IPS-15b (cell line): Measurements from ENCODE around the gene UTY.

ENCODE experiments used
- H3K27me3 ChIP-seq: one replicate; pipeline ENCODE4 v1.6.1; 2013; ENCODE audit warnings: low read length; ENCODE audit not compliant: control insufficient read depth, insufficient read depth
- H3K36me3 ChIP-seq: one replicate; pipeline ENCODE4 v1.6.1; 2013; ENCODE audit warnings: low read length; ENCODE audit not compliant: control insufficient read depth, insufficient read depth
- H3K4me1 ChIP-seq: one replicate; pipeline ENCODE4 v1.6.1; 2013; ENCODE audit warnings: mild to moderate bottlenecking, low read length; ENCODE audit not compliant: control insufficient read depth, insufficient read depth
- H3K4me3 ChIP-seq: one replicate; pipeline ENCODE4 v1.5.1; 2013; ENCODE audit warnings: low read depth, low read length
- H3K9ac ChIP-seq: one replicate; pipeline ENCODE4 v1.6.1; 2013; ENCODE audit warnings: low read depth, mild to moderate bottlenecking, low read length
- H3K9me3 ChIP-seq: one replicate; pipeline ENCODE4 v1.6.1; 2013; ENCODE audit warnings: mild to moderate bottlenecking, low read length; ENCODE audit not compliant: control insufficient read depth, insufficient read depth

UTY gene

DNA sequence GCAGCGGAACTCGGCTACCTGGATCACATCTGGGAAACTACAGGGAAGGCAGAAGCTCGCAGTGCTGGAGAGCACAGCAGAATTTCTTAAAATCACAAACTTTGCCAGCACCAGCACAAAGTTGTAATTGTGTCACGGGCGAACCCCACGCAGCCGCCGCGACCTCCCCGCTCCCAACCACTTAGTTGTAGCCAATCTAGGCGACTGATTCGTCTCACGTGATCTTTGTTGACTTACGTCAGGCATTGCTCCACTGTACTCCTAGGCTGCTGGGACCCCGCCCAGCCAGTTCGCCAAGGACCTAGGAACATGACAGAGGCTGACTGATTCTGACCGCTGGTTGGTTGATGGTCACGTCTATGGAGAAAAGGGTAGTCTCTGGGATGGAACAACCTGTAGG, at the start of gene UTY:
Gene UTY (minus strand): TSS at position 206 of the 400 bp plus-strand sequence. CDS start 368 bp downstream, outside the sequence.
- H3K27me3 ChIP-seq: no peaks in the 10 kb centered on the region
- no peak within 1 kb of the TSS for H3K9ac ChIP-seq
- H3K36me3 ChIP-seq: no peaks in the 10 kb centered on the region
- no peaks in the 10 kb centered on the region for H3K4me1 ChIP-seq
- H3K4me3 ChIP-seq: no peak within 1 kb of the TSS
- no peaks in the 10 kb centered on the region for H3K9me3 ChIP-seq

DNA sequence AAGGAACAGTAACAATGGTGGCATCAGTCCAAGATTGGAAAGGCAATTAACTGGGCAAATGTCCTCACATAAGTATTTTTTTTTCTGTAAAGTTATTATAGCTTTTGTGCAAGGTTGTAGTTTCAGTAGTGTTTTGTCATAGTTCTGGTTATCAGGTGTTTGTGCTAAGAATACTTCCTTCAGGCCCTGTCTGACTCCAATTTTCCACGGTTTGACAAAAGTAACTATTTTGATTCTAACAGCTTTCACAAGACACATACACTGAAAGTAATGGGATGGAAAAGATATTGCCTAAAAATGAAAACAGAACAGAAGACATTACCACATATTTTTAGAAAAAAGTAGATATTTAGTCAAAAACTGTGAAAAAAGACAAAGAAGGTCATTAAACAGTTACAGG, 40.6 kb upstream of the UTY start:
- Histone ChIP-seq H3K36me3 (no peaks in the 10 kb centered on the region), H3K9ac (no peak overlapping the region), H3K4me3 (no peak overlapping the region), H3K9me3 (no peaks in the 10 kb centered on the region), H3K27me3 (no peaks in the 10 kb centered on the region), H3K4me1 (no peaks in the 10 kb centered on the region)

DNA sequence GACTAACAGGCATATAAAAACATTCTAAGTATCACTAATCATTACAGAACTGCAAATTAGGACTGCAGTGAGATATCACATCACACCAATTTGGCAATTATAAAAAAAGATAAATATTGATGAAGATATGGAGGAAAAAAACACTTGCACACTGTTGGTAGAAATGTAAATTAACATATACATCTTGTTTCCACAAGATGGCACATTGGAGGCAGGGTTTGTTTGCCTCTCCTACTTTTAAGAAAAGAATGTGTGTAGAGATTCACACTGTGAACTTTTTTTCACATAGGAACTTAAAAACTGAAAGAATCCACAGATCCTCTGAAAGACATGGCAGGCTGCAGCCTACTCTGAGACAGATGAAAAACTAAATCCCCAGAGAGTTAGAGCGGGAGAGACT, 21.4 kb upstream of the UTY start:
- Histone ChIP-seq H3K4me3 (no peak overlapping the region), H3K9ac (no peak overlapping the region), H3K9me3 (no peaks in the 10 kb centered on the region), H3K27me3 (no peaks in the 10 kb centered on the region), H3K4me1 (no peaks in the 10 kb centered on the region), H3K36me3 (no peaks in the 10 kb centered on the region)

- Histone ChIP-seq H3K27me3 (no peaks in the 10 kb centered on the region), H3K9me3 (no peaks in the 10 kb centered on the region), H3K36me3 (no peaks in the 10 kb centered on the region)
Measured at GRCh38 chrY:13493737-13494136, 13.9 kb upstream of the UTY start.

GRCh38 chrY:13492408-13492807, 12.6 kb upstream of the UTY start:
- Histone ChIP-seq H3K4me3 (no peak overlapping the region), H3K9ac (no peak overlapping the region), H3K36me3 (no peaks in the 10 kb centered on the region)

More at GRCh38 chrY:13493737-13494136, 13.9 kb upstream of the UTY start:
- Histone ChIP-seq H3K4me1 (no peaks in the 10 kb centered on the region), H3K4me3 (no peak overlapping the region), H3K9ac (no peak overlapping the region)

GRCh38 chrY:13488738-13489137, 8.9 kb upstream of the UTY start:
- no peak overlapping the region for H3K4me3 ChIP-seq
- H3K27me3 ChIP-seq: no peaks in the 10 kb centered on the region
- no peaks in the 10 kb centered on the region for H3K9me3 ChIP-seq
- no peaks in the 10 kb centered on the region for H3K4me1 ChIP-seq
- H3K36me3 ChIP-seq: no peaks in the 10 kb centered on the region
- no peak overlapping the region for H3K9ac ChIP-seq

More at GRCh38 chrY:13492408-13492807, 12.6 kb upstream of the UTY start:
- no peaks in the 10 kb centered on the region for H3K4me1 ChIP-seq
- no peaks in the 10 kb centered on the region for H3K9me3 ChIP-seq
- H3K27me3 ChIP-seq: no peaks in the 10 kb centered on the region

DNA sequence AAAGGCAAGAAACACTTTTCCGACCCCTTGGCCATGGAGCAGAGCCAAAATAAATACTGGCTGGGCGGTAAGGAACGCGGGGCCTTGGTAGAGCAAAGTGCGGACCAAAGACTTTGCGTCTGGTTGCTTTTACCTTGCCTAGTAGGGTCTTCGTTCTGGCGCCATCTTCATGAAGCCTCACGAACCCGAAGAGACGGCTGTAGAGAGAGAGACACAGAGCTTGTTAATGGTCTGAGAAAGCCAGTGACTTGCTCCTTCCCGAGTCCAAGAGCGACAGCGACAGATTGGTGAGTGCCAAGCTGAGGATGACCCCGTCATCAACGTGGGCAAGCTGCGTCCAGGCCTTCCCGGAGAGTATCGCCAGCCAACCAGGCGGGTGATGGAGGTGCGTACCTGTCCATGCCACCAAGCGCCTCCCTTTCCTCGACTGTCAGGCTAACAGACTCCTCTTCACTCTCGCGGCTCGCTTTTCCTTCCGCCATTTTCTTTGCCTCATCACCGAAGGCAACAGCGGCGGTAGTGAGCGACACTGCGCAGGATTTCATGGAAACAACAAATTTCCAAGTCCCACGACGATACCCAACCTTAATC, 617 bp downstream of the UTY start:
- Histone ChIP-seq H3K9ac (no peak overlapping the region), H3K4me1 (no peaks in the 10 kb centered on the region), H3K4me3 (no peak overlapping the region), H3K27me3 (no peaks in the 10 kb centered on the region), H3K9me3 (no peaks in the 10 kb centered on the region), H3K36me3 (no peaks in the 10 kb centered on the region)

- no peak overlapping the region for H3K4me3 ChIP-seq
- no peaks in the 10 kb centered on the region for H3K4me1 ChIP-seq
- no peaks in the 10 kb centered on the region for H3K27me3 ChIP-seq
- H3K36me3 ChIP-seq: no peaks in the 10 kb centered on the region
- H3K9ac ChIP-seq: no peak overlapping the region
- H3K9me3 ChIP-seq: no peaks in the 10 kb centered on the region
Measured at GRCh38 chrY:13478126-13478785, 1.6 kb downstream of the UTY start.

GRCh38 chrY:13474997-13475396, 4.8 kb downstream of the UTY start:
- Histone ChIP-seq H3K36me3 (no peaks in the 10 kb centered on the region), H3K9ac (no peak overlapping the region), H3K9me3 (no peaks in the 10 kb centered on the region), H3K4me3 (no peak overlapping the region), H3K4me1 (no peaks in the 10 kb centered on the region), H3K27me3 (no peaks in the 10 kb centered on the region)

- H3K27me3 ChIP-seq: no peaks in the 10 kb centered on the region
- no peak overlapping the region for H3K4me3 ChIP-seq
- H3K36me3 ChIP-seq: no peaks in the 10 kb centered on the region
- no peak overlapping the region for H3K9ac ChIP-seq
- H3K4me1 ChIP-seq: no peaks in the 10 kb centered on the region
- H3K9me3 ChIP-seq: no peaks in the 10 kb centered on the region
Measured at GRCh38 chrY:13451572-13451971, 28.3 kb downstream of the UTY start.

DNA sequence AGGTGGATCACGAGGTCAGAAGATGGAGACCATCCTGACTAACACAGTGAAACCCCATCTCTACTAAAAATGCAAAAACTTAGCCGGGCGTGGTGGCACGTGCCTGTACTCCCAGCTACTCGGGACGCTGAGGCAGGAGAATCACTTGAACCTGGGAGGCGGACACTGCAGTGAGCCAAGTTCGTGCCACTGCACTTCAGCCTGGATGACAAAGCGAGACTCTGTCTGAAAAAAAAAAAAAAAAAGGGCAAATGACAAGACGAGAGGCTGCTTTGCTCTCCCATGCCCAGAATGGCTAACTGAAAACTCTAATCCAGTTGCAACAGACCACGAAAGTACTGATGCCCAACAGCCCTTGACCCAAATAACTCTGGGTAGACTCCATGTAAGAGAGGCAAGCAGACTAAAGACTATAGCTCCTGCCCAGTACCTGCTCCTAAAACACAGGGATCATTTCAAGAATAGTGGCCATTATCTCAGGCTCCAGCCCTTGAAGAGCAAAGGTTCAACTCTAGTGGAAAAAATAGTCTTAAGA, 29.2 kb downstream of the UTY start:
- H3K4me3 ChIP-seq: no peak overlapping the region
- no peaks in the 10 kb centered on the region for H3K36me3 ChIP-seq
- no peaks in the 10 kb centered on the region for H3K27me3 ChIP-seq
- no peak overlapping the region for H3K9ac ChIP-seq
- H3K9me3 ChIP-seq: no peaks in the 10 kb centered on the region
- H3K4me1 ChIP-seq: no peaks in the 10 kb centered on the region

DNA sequence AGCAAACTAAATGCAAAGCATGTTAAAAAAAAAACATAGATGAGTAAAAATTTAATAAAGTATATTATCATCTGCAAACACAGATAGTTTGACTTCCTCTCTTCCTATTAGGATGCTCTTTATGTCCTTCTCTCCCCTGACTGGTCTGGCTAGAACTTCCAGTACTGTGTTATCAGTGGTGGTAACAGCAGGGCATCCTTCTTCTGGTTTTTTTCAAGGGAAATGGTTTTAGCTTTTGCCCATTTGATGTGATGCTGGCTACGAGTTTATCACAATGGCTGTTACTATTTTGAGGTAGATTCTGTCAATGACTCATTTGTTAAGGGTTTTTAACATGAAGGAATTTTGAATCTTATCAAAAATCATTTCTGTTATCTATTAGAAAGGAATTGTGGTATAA, 34.3 kb downstream of the UTY start:
- Histone ChIP-seq H3K27me3 (no peaks in the 10 kb centered on the region), H3K9me3 (no peaks in the 10 kb centered on the region), H3K4me1 (no peaks in the 10 kb centered on the region), H3K4me3 (no peak overlapping the region), H3K36me3 (no peaks in the 10 kb centered on the region), H3K9ac (no peak overlapping the region)
